Measurements from ENCODE around the gene TEX38.

- TF ChIP-seq CTCF (IDR thresholded peaks at IDR 0.05) (no peak), EP300 (IDR thresholded peaks at IDR 0.05) (no peak), POLR2A (IDR thresholded peaks at IDR 0.05) (no peak), POLR2AphosphoS5 (IDR thresholded peaks at IDR 0.05) (no peak)
Observed at GRCh38 chr1:46665983-46666382, 5.7 kb upstream of the TEX38 start.
